Heart left ventricle (tissue), 16 donors: ENCODE results near the gene MED15. TPM values are rescaled to one million over a fixed set of nuclear protein-coding genes. Genes with fewer than 3 reads are reported as not detected.
"Not testable (repeated sequence)": the region's sequence is repeated elsewhere in the genome, so short reads cannot be mapped to it uniquely, and the experiment has no call there.

Experiments
- ATAC-seq, 4 donors: fragments of 200-7000 bp; cut with Tn5 transposase; one replicate each; pipeline ENCODE4 v1.9.1; 2020 to 2022; ENCODE audit warnings: moderate library complexity in 4 of 4, mild to moderate bottlenecking in 3 of 4, moderate number of reproducible peaks in 1 of 4
- DNase-seq, 5 donors: peaks; one replicate each; pipeline ENCODE4 v3.0.0-alpha.2; 2020
- H3K27ac ChIP-seq, 12 donors: fragments of 200-600 bp; sonication (generic) in 4 of 12; one replicate each; pipeline versions ENCODE4 v1.5.0 to v1.8.0; 2016 to 2022; ENCODE audit warnings: mild to moderate bottlenecking in 2 of 12
- H3K27me3 ChIP-seq, 9 donors: fragments of 200-600 bp; sonication (generic) in 2 of 9; one replicate each; pipeline versions ENCODE4 v1.5.1 to v1.8.0; 2016 to 2022; ENCODE audit warnings: mild to moderate bottlenecking in 3 of 9
- H3K36me3 ChIP-seq, 9 donors: fragments of 200-600 bp; sonication (generic) in 2 of 9; one replicate each; pipeline versions ENCODE4 v1.5.0 to v1.8.0; 2018 to 2022; ENCODE audit warnings: mild to moderate bottlenecking in 2 of 9
- H3K4me1 ChIP-seq, 12 donors: fragments of 200-600 bp; sonication (generic) in 4 of 12; one replicate each; pipeline versions ENCODE4 v1.5.0 to v1.8.0; 2016 to 2022; ENCODE audit warnings: mild to moderate bottlenecking in 3 of 12
- H3K4me3 ChIP-seq, 12 donors: fragments of 200-600 bp; sonication (generic) in 4 of 12; one replicate each; pipeline versions ENCODE4 v1.5.0 to v1.8.0; 2017 to 2022; ENCODE audit warnings: mild to moderate bottlenecking in 9 of 12, moderate library complexity in 4 of 12
- H3K9me3 ChIP-seq, 12 donors: fragments of 200-600 bp; sonication (generic) in 4 of 12; one replicate each; pipeline versions ENCODE4 v1.5.0 to v1.8.0; 2016 to 2022; ENCODE audit warnings: mild to moderate bottlenecking in 1 of 12
- CTCF ChIP-seq, 12 donors: fragments of 200-600 bp; sonication (generic) in 4 of 12; IDR thresholded peaks; one replicate each; pipeline versions ENCODE4 v1.5.0 to v1.8.0; 2018 to 2022; ENCODE audit warnings: antibody characterized with exemption in 12 of 12, mild to moderate bottlenecking in 5 of 12
- POLR2A ChIP-seq, 2 donors: fragments of 450-650 bp; IDR thresholded peaks; one replicate each; pipeline ENCODE4 v1.6.1; 2017; ENCODE audit warnings: antibody characterized with exemption in 2 of 2, mild to moderate bottlenecking in 2 of 2, moderate library complexity in 2 of 2
- WGBS, 4 donors: extraction: QIAGEN DNeasy Blood & Tissue Kit in 2 of 4; methylation state at CpG; one replicate each; pipeline versions ENCODE4 v1.1.5 to v1.1.7; 2013 to 2018; 5-methylcytosine and 5-hydroxymethylcytosine counted together
- intact Hi-C, 10 donors: fragments of 100-400 bp; cut with DNase I; formaldehyde crosslinking; loops; one replicate each; pipeline versions ENCODE4 v1.11.1 to v1.14.2; 2022
- polyA plus RNA-seq, 2 donors: library from polyadenylated mRNA; stranded (reverse); fragments of 200-250 nt; gene quantifications; one replicate each; pipeline ENCODE4 v1.2.3, GENCODE V29; 2013
- total RNA-seq, 9 donors: library from RNA; depleted of rRNA in 2 of 9; stranded (reverse); fragments of >200 nt in 2 of 9; fragmentation: NEBNext Ultra II Directional in 3 of 9; extraction: Animal tissue kit (Norgen Biotek cat#: 25700) in 3 of 9; gene quantifications; one replicate each; pipeline versions ENCODE4 v1.1.0 to v1.2.4, GENCODE V29; 2016 to 2023
- donor health status: ischemic (EF 13 %, LVEDD 7.1; RV severe dilation, severe dysfunction).
- donor health status: healthy with polysubstance abuse.
- donor health status: DM: no; HTN: yes; CAD: no.
- donor health status: DM: no; HTN: no; CAD: no.
- donor health status: ischemic (EF 25% LVEDD 6.9; RV normal size, moderate dysfunction).
- donor health status: ischemic (EF 25% LVEDD 5.7; RV mildly dilated, moderate dysfunction).
- donor health status: healthy.
- donor health status: DM: yes; HTN: yes; CAD: no.
- donor health status: ischemic (EF 35%, LVEDD 5.7; RV mildly dilated, moderate dysfunction).
- donor health status: nonischemic (EF 11% LVEDD 7.7; RV severe dilation, severe dysfunction).
- donor health status: DM: yes; HTN: yes; CAD: no.
- donor health status: PGD.
- donor health status: ischemic (EF 29% LVEDD 5.4; RV normal size, mild dysfunction).
- donor health status: nonischemic (EF 23%, LVEDD 6.1; RV moderate dilation, normal function).

The MED15 gene
- total and polyA plus RNA-seq, 11 donors, result 27.9 to 78.3 (median 43.0) TPM

- ATAC-seq, result no peak
These were observed 32.3 kb upstream of the MED15 start for GRCh38 chr22:20475115-20475436.

GRCh38 chr22:20475569-20475968 lies 31.8 kb upstream of the MED15 start:
- Histone ChIP-seq H3K27ac (peak overlapping the region in 1 of 12 donors; percentile 47), H3K36me3 (peaks cover 0 to 10% (median 8%) of the 10 kb centered on the region in 9 donors)
- ATAC-seq, H3K4me3 ChIP-seq, DNase-seq, H3K27me3 ChIP-seq, H3K4me1 ChIP-seq, intact Hi-C loops, H3K9me3 ChIP-seq: not testable (repeated sequence)
- 82 to 86% (median 83%) methylated on average over 12 of the region's 12 CpGs for WGBS, 4 donors

More at GRCh38 chr22:20475115-20475436, 32.3 kb upstream of the MED15 start:
- Histone ChIP-seq H3K27me3 (no peaks in the 10 kb centered on the region), H3K4me3 (no peak overlapping the region), H3K27ac (no peak overlapping the region), H3K36me3 (peaks cover 0 to 14% (median 10%) of the 10 kb centered on the region in 9 donors), H3K4me1 (peaks cover 0 to 9% (median 4%) of the 10 kb centered on the region in 12 donors), H3K9me3 (no peaks in the 10 kb centered on the region)
- WGBS, 4 donors, result 95 to 99% (median 97%) methylated on average over 4 of the region's 4 CpGs
- intact Hi-C loops, result no loop called here
- TF ChIP-seq POLR2A (IDR thresholded peaks at IDR 0.05), result no peak
- TF ChIP-seq CTCF (IDR thresholded peaks at IDR 0.05), result no peak
- DNase-seq, result no peak

- intact Hi-C loops, ATAC-seq, H3K4me1 ChIP-seq, H3K27me3 ChIP-seq, H3K4me3 ChIP-seq, H3K36me3 ChIP-seq, H3K27ac ChIP-seq, DNase-seq, H3K9me3 ChIP-seq: not testable (repeated sequence)
- WGBS, 4 donors, result 96 to 97% (median 96%) methylated on average over 6 of the region's 6 CpGs
These were observed 29.4 kb upstream of the MED15 start for GRCh38 chr22:20478059-20478458.

GRCh38 chr22:20479612-20480196 lies 27.7 kb upstream of the MED15 start:
- no peak overlapping the region for H3K27ac ChIP-seq
- H3K9me3 ChIP-seq, result no peaks in the 10 kb centered on the region
- peaks cover 0 to 10% (median 0%) of the 10 kb centered on the region in 9 donors for H3K36me3 ChIP-seq
- TF ChIP-seq CTCF (IDR thresholded peaks at IDR 0.05) (no peak), POLR2A (IDR thresholded peaks at IDR 0.05) (no peak)
- no peak for ATAC-seq
- DNase-seq, result no peak
- peaks cover 0 to 9% (median 4%) of the 10 kb centered on the region in 12 donors for H3K4me1 ChIP-seq
- no peaks in the 10 kb centered on the region for H3K27me3 ChIP-seq
- H3K4me3 ChIP-seq, result no peak overlapping the region
- WGBS, 4 donors, result 92 to 99% (median 96%) methylated on average over 1 of the region's 1 CpG
- intact Hi-C loops, result no loop called here

- ATAC-seq, DNase-seq, intact Hi-C loops, H3K9me3 ChIP-seq, H3K27me3 ChIP-seq, H3K4me3 ChIP-seq, H3K27ac ChIP-seq: not testable (repeated sequence)
- WGBS, 4 donors, result 95 to 97% (median 96%) methylated on average over 7 of the region's 7 CpGs
- H3K36me3 ChIP-seq, result peaks cover 0 to 19% (median 2%) of the 10 kb centered on the region in 9 donors
- peaks cover 0 to 10% (median 1%) of the 10 kb centered on the region in 12 donors for H3K4me1 ChIP-seq
These were observed 24.3 kb upstream of the MED15 start for GRCh38 chr22:20483143-20483506.

GRCh38 chr22:20483771-20484170 lies 23.6 kb upstream of the MED15 start:
- Histone ChIP-seq H3K4me1 (peaks cover 0 to 17% (median 1%) of the 10 kb centered on the region in 12 donors), H3K4me3 (no peak overlapping the region), H3K36me3 (peaks cover 0 to 25% (median 4%) of the 10 kb centered on the region in 9 donors), H3K9me3 (no peaks in the 10 kb centered on the region), H3K27ac (no peak overlapping the region), H3K27me3 (no peaks in the 10 kb centered on the region)
- TF ChIP-seq POLR2A (IDR thresholded peaks at IDR 0.05), result no peak
- TF ChIP-seq CTCF (IDR thresholded peaks at IDR 0.05), result no peak
- ATAC-seq, result no peak
- 92 to 99% (median 98%) methylated on average over 12 to 14 of the region's 14 CpGs for WGBS, 4 donors
- intact Hi-C loops, result no loop called here
- no peak for DNase-seq
